GM12864 (cell line): Measurements from ENCODE around the gene PJA2.
"Not testable (repeated sequence)": the region's sequence is repeated elsewhere in the genome, so short reads cannot be mapped to it uniquely, and the experiment has no call there.

ENCODE experiments used
- DNase-seq: peaks from one replicate; pipeline ENCODE4 v3.0.0-alpha.2; 2011; ENCODE audit warnings: low read depth
- H3K4me3 ChIP-seq: 2 replicates; pipeline ENCODE4 v1.5.1; 2011; ENCODE audit warnings: mild to moderate bottlenecking, low read depth, low read length, control low read depth
- TF ChIP-seq, protein P1 (sequence below): IDR thresholded peaks from 2 replicates; pipeline ENCODE4 v1.5.1; 2011; ENCODE audit warnings: low read depth, mild to moderate bottlenecking, moderate library complexity, low read length, control low read depth, inconsistent platforms; ENCODE audit errors: missing control alignments

Gene PJA2

DNA sequence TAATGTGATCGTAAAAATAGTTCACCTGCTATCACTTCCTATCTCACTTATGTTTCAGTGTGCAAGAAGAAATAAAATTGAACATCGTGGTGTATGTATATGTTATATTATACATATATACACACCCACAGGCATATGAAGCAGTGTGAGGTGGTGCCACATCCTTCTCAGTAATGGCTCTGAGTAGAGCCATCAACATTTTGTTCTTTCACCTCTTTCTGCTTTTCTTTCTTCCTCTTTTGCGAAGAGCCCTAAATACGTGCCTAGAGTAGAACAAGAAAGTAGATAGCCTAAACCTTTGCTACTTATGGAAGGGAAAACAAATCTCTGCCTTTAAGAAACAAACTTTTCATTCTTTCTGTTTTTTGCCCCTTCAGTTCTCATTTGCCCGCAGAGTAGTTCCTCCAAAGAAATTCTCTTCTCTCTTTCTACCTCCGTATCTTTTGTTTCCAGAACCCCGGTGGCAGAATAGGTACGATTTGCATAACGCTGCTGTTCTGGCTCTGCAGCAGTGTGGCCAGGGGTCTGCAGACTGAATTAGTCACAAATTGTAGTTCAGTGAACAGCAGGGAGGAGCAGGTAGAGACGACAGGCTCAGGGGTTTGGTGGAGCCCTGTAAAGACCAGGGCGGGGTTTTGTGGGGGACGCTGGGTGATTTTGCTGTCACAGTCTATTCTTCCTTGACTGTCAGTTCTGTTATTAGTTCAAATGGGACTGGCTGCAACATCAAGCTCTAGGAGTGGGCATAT, 40.5 kb upstream of the PJA2 start:
- DNase-seq, result no peak
- no peak overlapping the region for H3K4me3 ChIP-seq
- TF ChIP-seq, protein P1, sequence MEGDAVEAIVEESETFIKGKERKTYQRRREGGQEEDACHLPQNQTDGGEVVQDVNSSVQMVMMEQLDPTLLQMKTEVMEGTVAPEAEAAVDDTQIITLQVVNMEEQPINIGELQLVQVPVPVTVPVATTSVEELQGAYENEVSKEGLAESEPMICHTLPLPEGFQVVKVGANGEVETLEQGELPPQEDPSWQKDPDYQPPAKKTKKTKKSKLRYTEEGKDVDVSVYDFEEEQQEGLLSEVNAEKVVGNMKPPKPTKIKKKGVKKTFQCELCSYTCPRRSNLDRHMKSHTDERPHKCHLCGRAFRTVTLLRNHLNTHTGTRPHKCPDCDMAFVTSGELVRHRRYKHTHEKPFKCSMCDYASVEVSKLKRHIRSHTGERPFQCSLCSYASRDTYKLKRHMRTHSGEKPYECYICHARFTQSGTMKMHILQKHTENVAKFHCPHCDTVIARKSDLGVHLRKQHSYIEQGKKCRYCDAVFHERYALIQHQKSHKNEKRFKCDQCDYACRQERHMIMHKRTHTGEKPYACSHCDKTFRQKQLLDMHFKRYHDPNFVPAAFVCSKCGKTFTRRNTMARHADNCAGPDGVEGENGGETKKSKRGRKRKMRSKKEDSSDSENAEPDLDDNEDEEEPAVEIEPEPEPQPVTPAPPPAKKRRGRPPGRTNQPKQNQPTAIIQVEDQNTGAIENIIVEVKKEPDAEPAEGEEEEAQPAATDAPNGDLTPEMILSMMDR, result no peak

DNA sequence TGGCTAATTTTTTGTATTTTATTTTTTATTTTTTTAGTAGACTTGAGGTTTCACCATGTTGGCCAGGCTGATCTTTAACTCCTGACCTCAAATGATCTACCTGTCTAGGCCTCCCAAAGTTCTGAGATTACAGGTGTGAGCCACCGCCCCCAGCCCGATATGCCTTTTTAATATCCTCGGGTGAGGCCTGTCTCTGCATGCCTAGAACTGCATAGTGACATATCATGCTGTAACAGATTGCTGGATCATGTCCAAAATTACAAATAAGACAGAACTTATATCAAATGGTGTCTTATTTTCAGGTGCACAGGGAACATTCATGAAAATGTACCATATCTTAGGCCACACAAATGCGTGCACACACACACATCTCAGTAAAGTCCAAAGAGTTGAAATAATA, 39.1 kb upstream of the PJA2 start:
- no peak overlapping the region for H3K4me3 ChIP-seq
- no peak for DNase-seq
- TF ChIP-seq, protein P1, result no peak

DNA sequence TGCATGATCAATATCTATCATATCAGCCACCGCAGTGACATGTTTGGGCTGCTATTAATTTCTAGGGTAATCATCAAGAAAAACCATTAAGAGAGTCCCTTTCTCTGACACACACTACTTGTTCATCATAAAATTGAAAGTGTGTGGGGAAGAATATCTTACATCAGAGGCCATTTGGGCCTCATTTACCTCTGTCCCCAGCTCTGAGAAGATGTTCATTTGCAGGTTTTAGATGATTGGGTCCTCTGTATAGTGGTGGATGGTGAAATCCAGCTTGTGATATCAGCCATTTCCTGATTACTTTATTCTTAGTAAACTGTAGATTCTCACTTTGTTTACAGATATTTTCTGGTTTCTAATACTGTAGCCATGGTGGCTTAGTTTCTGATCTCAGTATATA, 29.8 kb upstream of the PJA2 start:
- DNase-seq, result no peak
- TF ChIP-seq, protein P1, result no peak
- no peak overlapping the region for H3K4me3 ChIP-seq

DNA sequence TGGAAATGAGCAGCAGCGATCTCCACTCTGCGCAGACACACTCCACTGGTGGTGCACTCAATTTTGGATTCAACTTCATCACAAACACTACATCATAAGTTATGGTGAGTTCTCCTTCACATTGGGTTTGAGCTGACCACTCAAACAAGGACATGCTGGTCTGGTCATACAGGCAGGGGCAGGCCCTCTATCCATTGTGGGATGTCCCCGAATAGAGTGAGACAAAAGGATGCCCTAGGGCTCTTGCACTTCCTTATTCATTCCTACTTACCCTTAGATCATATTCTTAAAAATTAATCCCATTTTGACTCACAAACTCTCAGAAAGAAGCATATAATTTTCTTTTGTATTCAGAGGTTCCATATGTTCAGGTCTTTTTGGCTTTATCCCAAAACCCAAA, 16.3 kb upstream of the PJA2 start:
- H3K4me3 ChIP-seq, result no peak overlapping the region

GRCh38 chr5:109425521-109425920, 15.7 kb upstream of the PJA2 start:
- not testable (repeated sequence) for DNase-seq, H3K4me3 ChIP-seq

More for the DNA sequence above, 16.3 kb upstream of the PJA2 start:
- TF ChIP-seq, protein P1, result no peak
- DNase-seq, result no peak

- TF ChIP-seq, protein P1, result no peak
- DNase-seq, result no peak
- no peak overlapping the region for H3K4me3 ChIP-seq
Measured at GRCh38 chr5:109421956-109422355, 12.2 kb upstream of the PJA2 start.

- no peak for DNase-seq
- TF ChIP-seq, protein P1, result no peak
- no peak overlapping the region for H3K4me3 ChIP-seq
Measured at GRCh38 chr5:109418712-109419352, 9.1 kb upstream of the PJA2 start.
